SK-N-SH (cell line): ENCODE results near the gene TTC21B. TPM values are rescaled to one million over a fixed set of nuclear protein-coding genes. Genes with fewer than 3 reads are reported as not detected.

Experiments
- CTCF ChIA-PET: fragments of 300-600, 350-600 bp; formaldehyde crosslinking; extraction: SDS; loops from one replicate; lab custom pipeline; 2021; lab: Yijun Ruan, JAX
- POLR2A ChIA-PET: fragments of 350-600 bp; sonication (Branson Sonifier 250); formaldehyde crosslinking; extraction: SDS; loops from one replicate; lab custom pipeline; 2020; ENCODE audit warnings: antibody characterized with exemption, inconsistent platforms; lab: Yijun Ruan, JAX
- DNase-seq: peaks from one replicate; pipeline ENCODE4 v3.0.0; 2012
- H2AFZ ChIP-seq: fragments of 200-600 bp; sonication (generic); 2 replicates; pipeline ENCODE4 v1.8.1; 2016; ENCODE audit warnings: antibody characterized with exemption, mild to moderate bottlenecking, low read depth
- H3F3A ChIP-seq: fragments of 200-600 bp; sonication (generic); replicated peaks from 2 replicates; pipeline ENCODE3; 2016; ENCODE audit warnings: antibody characterized with exemption, mild to moderate bottlenecking; ENCODE audit not compliant: insufficient read depth
- H3K27ac ChIP-seq, 2 experiments: fragments of 200-500 bp in 1 of 2; fragments of 200-600 bp in 1 of 2; sonication (Bioruptor generic) in 1 of 2; sonication (generic), shearing (Covaris generic) in 1 of 2; 2 replicates each; pipeline versions ENCODE4 v1.5.1 to v1.6.1; 2014 to 2016; ENCODE audit warnings: low read depth in 2 of 2, inconsistent platforms in 1 of 2, low read length in 1 of 2, mild to moderate bottlenecking in 1 of 2, mixed read lengths in 1 of 2
- H3K27me3 ChIP-seq: fragments of 200-600 bp; sonication (generic), shearing (Covaris generic); 2 replicates; pipeline ENCODE4 v1.6.1; 2016; ENCODE audit warnings: mixed run types; ENCODE audit not compliant: insufficient read depth
- H3K36me3 ChIP-seq, 2 experiments: fragments of 200-500 bp in 1 of 2; fragments of 200-600 bp in 1 of 2; sonication (Bioruptor generic) in 1 of 2; sonication (generic) in 1 of 2; replicated peaks in 1 of 2; 2 replicates each; pipeline versions ENCODE3 to v1.5.1; 2014 to 2016; ENCODE audit warnings: low read length in 1 of 2, mild to moderate bottlenecking in 1 of 2; ENCODE audit not compliant: insufficient read depth in 2 of 2, control insufficient read depth in 1 of 2
- H3K4me1 ChIP-seq, 2 experiments: fragments of 200-500 bp in 1 of 2; fragments of 200-600 bp in 1 of 2; sonication (Bioruptor generic) in 1 of 2; sonication (generic), shearing (Covaris generic) in 1 of 2; 2 replicates each; pipeline versions ENCODE4 v1.5.1 to v1.6.1; 2014 to 2016; ENCODE audit warnings: low read depth in 1 of 2, low read length in 1 of 2, mixed run types in 1 of 2; ENCODE audit not compliant: insufficient read depth in 2 of 2, control insufficient read depth in 1 of 2
- H3K4me2 ChIP-seq: fragments of 200-600 bp; sonication (generic), shearing (Covaris generic); 2 replicates; pipeline ENCODE4 v1.6.1; 2017; ENCODE audit warnings: mixed run types
- H3K4me3 ChIP-seq, 2 experiments: fragments of 200-500 bp in 1 of 2; fragments of 200-600 bp in 1 of 2; sonication (Bioruptor generic) in 1 of 2; sonication (generic), shearing (Covaris generic) in 1 of 2; 2 replicates each; pipeline versions ENCODE4 v1.5.1 to v1.8.1; 2014 to 2016; ENCODE audit warnings: low read depth in 2 of 2, inconsistent platforms in 1 of 2, low read length in 1 of 2, mild to moderate bottlenecking in 1 of 2, mixed read lengths in 1 of 2, moderate library complexity in 1 of 2
- H3K79me2 ChIP-seq: fragments of 200-600 bp; sonication (generic); 2 replicates; pipeline ENCODE4 v1.8.1; 2017; ENCODE audit warnings: mild to moderate bottlenecking; ENCODE audit not compliant: insufficient read depth
- H3K9ac ChIP-seq: fragments of 200-600 bp; sonication (generic); 2 replicates; pipeline ENCODE4 v1.6.1; 2017; ENCODE audit warnings: mixed run types
- H3K9me2 ChIP-seq: fragments of 200-600 bp; sonication (generic); 2 replicates; pipeline ENCODE4 v1.6.1; 2017; ENCODE audit warnings: mixed run types
- H3K9me3 ChIP-seq: fragments of 200-600 bp; sonication (generic); 2 replicates; pipeline ENCODE4 v1.6.1; 2017; ENCODE audit warnings: mixed run types, mild to moderate bottlenecking, moderate library complexity
- H4K20me1 ChIP-seq: fragments of 200-600 bp; sonication (generic); 2 replicates; pipeline ENCODE4 v1.6.1; 2017; ENCODE audit warnings: mild to moderate bottlenecking, mixed run types; ENCODE audit not compliant: insufficient read depth
- CHD2 ChIP-seq: fragments of 150-350 bp; IDR thresholded peaks from 2 replicates; pipeline ENCODE4 v1.6.1; 2018; ENCODE audit warnings: low read length; ENCODE audit not compliant: partially characterized antibody
- EP300 ChIP-seq, 2 experiments: IDR thresholded peaks; 2 replicates each; pipeline versions ENCODE4 v1.4.0 to v1.6.1; 2012; ENCODE audit warnings: borderline replicate concordance in 1 of 2, low read depth in 1 of 2, low read length in 1 of 2
- EZH2phosphoT487 ChIP-seq: fragments of 200-600 bp; sonication (generic); IDR thresholded peaks from 2 replicates; pipeline ENCODE4 v1.6.1; 2017; ENCODE audit warnings: low read depth, mixed run types, mild to moderate bottlenecking, antibody characterized with exemption, moderate library complexity, borderline replicate concordance
- FOSL2 ChIP-seq: IDR thresholded peaks from 2 replicates; pipeline ENCODE4 v1.4.0; 2012; ENCODE audit warnings: low read depth, mild to moderate bottlenecking, moderate library complexity, borderline replicate concordance
- FOXJ3 ChIP-seq: sonication (generic); formaldehyde crosslinking; IDR thresholded peaks from 2 replicates; pipeline ENCODE4 v1.5.1; 2020; ENCODE audit warnings: mild to moderate bottlenecking, missing genetic modification reagents
- FOXM1 ChIP-seq: IDR thresholded peaks from 2 replicates; pipeline ENCODE4 v1.4.0; 2012; ENCODE audit warnings: low read depth, mild to moderate bottlenecking
- GABPA ChIP-seq: IDR thresholded peaks from 2 replicates; pipeline ENCODE4 v1.4.0; 2012; ENCODE audit warnings: low read depth, mild to moderate bottlenecking
- GATA2 ChIP-seq: sonication (generic); formaldehyde crosslinking; IDR thresholded peaks from 2 replicates; pipeline ENCODE4 v1.5.0; 2020; ENCODE audit warnings: mild to moderate bottlenecking, missing genetic modification reagents
- IRF3 ChIP-seq: fragments of 150-350 bp; IDR thresholded peaks from 2 replicates; pipeline ENCODE4 v1.6.1; 2016; ENCODE audit warnings: mild to moderate bottlenecking, low read depth, low read length
- JUND ChIP-seq: IDR thresholded peaks from 2 replicates; pipeline ENCODE4 v1.4.0; 2012
- MAX ChIP-seq: IDR thresholded peaks from 2 replicates; pipeline ENCODE4 v1.4.0; 2012; ENCODE audit warnings: low read depth
- MXI1 ChIP-seq: IDR thresholded peaks from 2 replicates; pipeline ENCODE4 v1.6.1; 2012; ENCODE audit warnings: mild to moderate bottlenecking, low read depth, low read length, improper control_type of control experiment
- POLR2AphosphoS5 ChIP-seq: IDR thresholded peaks from 2 replicates; pipeline ENCODE4 v1.6.1; 2012; ENCODE audit warnings: low read depth, low read length
- RAD21 ChIP-seq: IDR thresholded peaks from 2 replicates; pipeline ENCODE4 v1.6.1; 2012; ENCODE audit warnings: mild to moderate bottlenecking, low read length
- RFX5 ChIP-seq: IDR thresholded peaks from 2 replicates; pipeline ENCODE4 v1.6.1; 2012; ENCODE audit warnings: mild to moderate bottlenecking, improper control_type of control experiment, low read length
- SIN3A ChIP-seq: IDR thresholded peaks from 2 replicates; pipeline ENCODE4 v1.6.1; 2012; ENCODE audit warnings: low read depth, mild to moderate bottlenecking, low read length, moderate library complexity, borderline replicate concordance
- SMC3 ChIP-seq: IDR thresholded peaks from 2 replicates; pipeline ENCODE4 v1.6.1; 2012; ENCODE audit warnings: low read depth, low read length, improper control_type of control experiment
- TCF12 ChIP-seq: IDR thresholded peaks from 2 replicates; pipeline ENCODE4 v1.4.0; 2012
- TEAD4 ChIP-seq: IDR thresholded peaks from 2 replicates; pipeline ENCODE4 v1.4.0; 2012; ENCODE audit warnings: mild to moderate bottlenecking, borderline replicate concordance; ENCODE audit not compliant: insufficient read depth
- USF1 ChIP-seq: IDR thresholded peaks from 2 replicates; pipeline ENCODE4 v1.4.0; 2012; ENCODE audit warnings: low read depth, borderline replicate concordance
- YY1 ChIP-seq: IDR thresholded peaks from 2 replicates; pipeline ENCODE4 v1.4.0; 2012; ENCODE audit warnings: low read depth, mild to moderate bottlenecking
- ZBTB33 ChIP-seq: IDR thresholded peaks from 2 replicates; pipeline ENCODE4 v1.4.0; 2012; ENCODE audit warnings: low read depth, borderline replicate concordance
- WGBS: methylation state at CpG from one replicate; pipeline ENCODE4 v1.1.6; 2017; ENCODE audit warnings: low lambda C conversion rate; 5-methylcytosine and 5-hydroxymethylcytosine counted together
- polyA plus RNA-seq, 3 experiments: library from polyadenylated mRNA; depleted of rRNA; stranded (reverse); fragments of >200 nt; gene quantifications; 2 replicates each; pipeline ENCODE4 v1.2.3, GENCODE V29; 2012

The TTC21B gene
- polyA plus RNA-seq, 1 of the 3 experiments (the other 2 are of a cell fraction) = 10.1 TPM

GRCh38 chr2:165892526-165892925 is 61.0 kb downstream of the TTC21B start:
- H3K4me1 ChIP-seq = no peaks in the 10 kb centered on the region
- no peak overlapping the region for H3K27ac ChIP-seq
- no peaks in the 10 kb centered on the region for H3K79me2 ChIP-seq
- no peaks in the 10 kb centered on the region for H3F3A ChIP-seq
- no peak overlapping the region for H3K4me2 ChIP-seq
- H3K4me3 ChIP-seq = no peak overlapping the region
- POLR2A ChIA-PET = no interaction called here
- TF ChIP-seq POLR2AphosphoS5 (no peak), SMC3 (no peak), MXI1 (no peak), GATA2 (CRISPR knock-in tag) (no peak), FOXM1 (no peak), CHD2 (no peak), FOSL2 (no peak), YY1 (no peak)
- TF ChIP-seq, all 33 proteins: peak for 0
- no peak overlapping the region for H3K9ac ChIP-seq
- peaks cover 71 to 73% of the 10 kb centered on the region in 2 experiments for H3K36me3 ChIP-seq
- WGBS = 94% methylated on average over 6 of the region's 6 CpGs
- no peaks in the 10 kb centered on the region for H3K9me3 ChIP-seq
- CTCF ChIA-PET = interaction anchor here (0.8 to 1.5 kb wide), 2 partner anchors 18 to 492 kb away, joined by 3 to 7 read pairs; no protein-coding TSS in a partner anchor
- no peaks in the 10 kb centered on the region for H3K9me2 ChIP-seq
- H2AFZ ChIP-seq = no peak overlapping the region
- DNase-seq = no peak
- H4K20me1 ChIP-seq = no peaks in the 10 kb centered on the region
- no peaks in the 10 kb centered on the region for H3K27me3 ChIP-seq

- Histone ChIP-seq H3K27me3 (no peaks in the 10 kb centered on the region), H3K9ac (no peak overlapping the region), H3K79me2 (no peaks in the 10 kb centered on the region), H3K36me3 (peaks cover 65 to 67% of the 10 kb centered on the region in 2 experiments), H3K4me3 (no peak overlapping the region), H3K9me2 (no peaks in the 10 kb centered on the region), H4K20me1 (no peaks in the 10 kb centered on the region), H3F3A (no peaks in the 10 kb centered on the region), H3K9me3 (no peaks in the 10 kb centered on the region), H3K27ac (no peak overlapping the region), H3K4me1 (no peaks in the 10 kb centered on the region), H3K4me2 (no peak overlapping the region), H2AFZ (no peak overlapping the region)
- ChIA-PET CTCF (interaction anchor here (1.5 kb wide), 1 partner anchor 17 kb away, joined by 5 read pairs; no protein-coding TSS in a partner anchor), POLR2A (no interaction called here)
- no peak for DNase-seq
- TF ChIP-seq YY1 = no peak
- no peak for TF ChIP-seq GATA2 (CRISPR knock-in tag)
- no peak for TF ChIP-seq MAX
- no peak for TF ChIP-seq ZBTB33
- TF ChIP-seq MXI1 = no peak
- TF ChIP-seq FOXM1 = no peak
- TF ChIP-seq CHD2 = no peak
- no peak for TF ChIP-seq SIN3A
- no peak for TF ChIP-seq JUND
- no peak for TF ChIP-seq USF1
- no peak for TF ChIP-seq TEAD4
- no peak for TF ChIP-seq TCF12
- TF ChIP-seq IRF3 = no peak
- no peak for TF ChIP-seq RAD21
- no peak for TF ChIP-seq EZH2phosphoT487
- TF ChIP-seq RFX5 = no peak
- TF ChIP-seq GABPA = no peak
- no peak for TF ChIP-seq POLR2AphosphoS5
- TF ChIP-seq EP300 (IDR thresholded peaks at IDR 0.05; ENCODE audit: borderline replicate concordance in 1 of 2, low read depth in 1 of 2, low read length in 1 of 2) = no peak
- TF ChIP-seq FOXJ3 (CRISPR knock-in tag) = no peak
- WGBS = 92% methylated on average over 2 of the region's 2 CpGs
These were observed 61.6 kb downstream of the TTC21B start for GRCh38 chr2:165891943-165892342.
